Activated CD4-positive, alpha-beta T cell treated with anti-CD3 and anti-CD28 coated beads, Interleukin-2, amount 50 U/mL, for 16 hours (primary cell): ENCODE measurements around the gene TAS2R20.
"Not testable (repeated sequence)": the region's sequence is repeated elsewhere in the genome, so short reads cannot be mapped to it uniquely, and the experiment has no call there.

Source experiments
- DNase-seq: peaks from one replicate; pipeline ENCODE4 v3.0.0-alpha.2; 2020

Gene TAS2R20

GRCh38 chr12:10998204-10998603, at the start of gene TAS2R20:
TSS of gene TAS2R20 (minus strand) at chr12:10998304. CDS start at chr12:10997875, 429 bp downstream.
- DNase-seq = no peak

DNA sequence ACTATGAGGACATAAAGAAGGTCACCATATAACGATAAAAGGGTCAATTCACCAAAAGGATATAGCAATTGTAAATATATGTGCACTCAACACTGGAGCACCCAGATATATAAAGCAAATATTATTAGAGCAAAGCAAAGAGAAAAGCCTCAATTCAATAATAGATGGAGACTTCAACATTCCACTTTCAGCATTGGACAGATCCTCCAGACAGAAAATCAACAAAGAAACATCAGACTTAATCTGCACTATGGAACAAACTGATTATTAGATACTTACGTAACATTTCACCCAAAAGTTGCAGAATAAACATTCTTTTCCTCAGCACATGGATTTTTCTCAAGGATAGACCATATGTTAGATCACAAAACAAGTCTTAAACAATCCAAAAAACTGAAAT, 43.3 kb upstream of the TAS2R20 start:
- DNase-seq = not testable (repeated sequence)

- no peak for DNase-seq
These were observed 42.1 kb upstream of the TAS2R20 start for GRCh38 chr12:11040162-11040561.

GRCh38 chr12:11039171-11039570, 41.1 kb upstream of the TAS2R20 start:
- DNase-seq = no peak

DNA sequence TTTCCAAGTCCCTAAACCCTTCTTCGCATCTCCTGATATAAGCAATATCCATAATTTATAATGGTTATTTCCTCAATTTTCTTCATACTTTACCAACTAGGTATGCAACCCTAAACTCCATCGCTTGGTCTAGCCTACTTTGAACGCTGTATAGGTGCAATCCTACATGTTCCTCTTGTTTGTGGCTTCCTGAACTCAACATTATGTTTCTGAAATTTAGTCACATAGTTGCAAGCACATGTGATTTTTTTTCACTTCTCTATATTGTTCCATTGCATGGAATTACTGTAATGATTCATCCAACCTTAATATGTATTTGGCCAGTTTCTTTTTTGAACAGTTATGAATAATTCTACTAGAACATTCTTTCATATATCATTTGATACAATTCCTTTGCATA, 35.9 kb upstream of the TAS2R20 start:
- not testable (repeated sequence) for DNase-seq

- DNase-seq = no peak
These were observed 33.2 kb upstream of the TAS2R20 start, which contains the start of gene TAS2R31 for GRCh38 chr12:11031307-11031706. TSS of gene TAS2R31 (minus strand) at chr12:11031407. CDS start at chr12:11031335, 72 bp downstream.

DNA sequence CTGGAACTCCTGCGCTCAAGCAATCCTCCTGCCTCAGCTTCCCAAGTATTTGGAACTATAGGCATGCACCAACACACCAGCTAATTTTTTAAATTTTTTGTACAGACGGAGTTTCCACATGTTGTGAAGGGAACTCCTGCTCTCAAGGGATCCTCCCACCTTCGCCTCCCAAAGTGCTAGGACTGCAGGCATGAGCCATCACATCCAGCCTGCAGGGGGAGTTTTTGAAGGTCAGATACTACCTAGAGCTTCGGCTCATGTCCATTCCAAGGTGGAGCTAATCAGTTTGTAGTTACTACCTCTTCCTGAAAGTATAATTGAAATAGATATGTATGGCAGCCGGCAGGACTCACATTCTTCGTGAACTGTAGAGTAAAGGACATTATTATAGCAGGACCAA, 28.0 kb upstream of the TAS2R20 start:
- no peak for DNase-seq

DNA sequence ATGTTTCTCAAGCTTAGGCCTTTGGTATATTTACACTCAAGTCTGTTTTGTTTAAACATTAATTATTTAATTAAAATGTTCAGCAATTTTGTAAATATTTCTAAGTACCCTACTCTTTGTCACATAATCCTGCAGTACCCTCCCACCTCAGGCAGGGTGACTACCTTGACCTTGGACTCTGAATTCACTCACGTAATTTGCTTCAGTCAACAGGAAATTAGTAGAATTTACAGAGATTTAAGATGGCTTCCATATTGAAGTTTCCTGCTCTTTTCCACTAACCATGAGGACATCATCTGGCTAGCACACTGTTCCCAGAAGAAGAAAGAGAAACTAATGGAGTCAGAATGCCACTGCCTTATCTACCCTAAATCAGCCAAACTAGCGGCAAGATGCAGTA, 25.3 kb upstream of the TAS2R20 start:
- DNase-seq = no peak

DNA sequence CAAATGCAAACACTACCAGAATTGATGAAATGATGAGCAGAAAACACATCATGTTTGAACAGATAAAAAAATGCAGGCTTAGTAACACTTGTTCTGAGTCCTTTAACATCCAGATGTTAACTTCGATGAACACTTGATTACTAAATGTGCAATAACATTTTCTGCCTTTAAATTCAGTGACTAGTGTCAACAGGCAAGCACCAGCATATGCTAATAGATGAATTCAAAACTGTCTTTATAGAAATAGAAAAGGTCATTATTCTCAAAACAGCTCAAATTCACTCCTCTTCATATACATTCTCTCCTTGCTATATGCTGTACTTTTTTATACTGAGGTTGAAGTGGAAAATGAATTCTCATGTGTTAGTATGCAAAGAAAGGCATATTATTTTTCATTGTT, 24.4 kb upstream of the TAS2R20 start, which contains the start of gene TAS2R19:
Gene TAS2R19, minus strand, starts transcription at position 101 of the 400 bp plus-strand sequence. Its CDS starts 49 bp downstream, at position 52.
- no peak for DNase-seq

- no peak for DNase-seq
These were observed 18.8 kb upstream of the TAS2R20 start for GRCh38 chr12:11016937-11017336.

- no peak for DNase-seq
These were observed 17.8 kb upstream of the TAS2R20 start for GRCh38 chr12:11015775-11016430.

GRCh38 chr12:11014234-11014633, 16.1 kb upstream of the TAS2R20 start:
- DNase-seq = no peak

- no peak for DNase-seq
These were observed 9.5 kb upstream of the TAS2R20 start for GRCh38 chr12:11007608-11008007.

DNA sequence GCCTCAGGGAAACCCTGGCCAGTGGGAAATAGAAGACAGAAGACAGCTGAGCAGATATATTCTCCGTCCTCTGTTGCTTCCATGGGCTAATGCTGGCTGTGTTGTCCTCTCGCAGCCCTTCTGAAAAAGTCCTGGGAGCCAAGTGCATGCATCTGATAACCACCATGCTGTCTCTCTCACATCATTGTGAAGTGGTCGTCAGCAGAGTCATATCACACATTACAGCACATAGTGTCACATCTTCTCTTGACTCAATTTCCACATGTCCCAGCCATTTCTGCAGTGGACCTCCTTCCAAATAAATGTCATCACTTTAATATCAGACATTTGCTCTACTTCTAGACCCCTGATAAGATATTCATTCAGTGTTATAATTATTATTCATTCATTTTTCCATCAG, 3.8 kb downstream of the TAS2R20 start:
- DNase-seq = no peak

DNA sequence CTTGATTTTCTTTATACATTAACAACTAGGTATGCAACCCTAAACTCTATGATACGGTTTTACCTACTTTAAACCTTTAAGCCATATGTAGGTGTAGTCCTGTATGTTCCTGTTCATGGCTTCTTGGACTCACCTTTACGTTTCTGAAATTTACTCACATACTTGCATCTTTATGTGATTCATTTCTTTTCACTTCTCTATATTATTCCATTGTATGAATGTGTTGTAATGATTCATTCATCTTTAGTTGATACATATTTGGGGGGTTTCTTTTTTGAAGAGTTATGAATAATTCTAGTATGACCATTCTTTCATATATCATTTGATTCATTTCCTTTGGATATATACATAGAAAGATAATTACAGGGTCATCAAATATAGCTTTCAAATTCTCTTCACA, 9.0 kb downstream of the TAS2R20 start:
- DNase-seq = no peak

GRCh38 chr12:10986812-10987211, 11.3 kb downstream of the TAS2R20 start, which contains the start of gene TAS2R50:
TSS of gene TAS2R50 (minus strand) at chr12:10986912. CDS start at chr12:10986860, 52 bp downstream.
- no peak for DNase-seq

DNA sequence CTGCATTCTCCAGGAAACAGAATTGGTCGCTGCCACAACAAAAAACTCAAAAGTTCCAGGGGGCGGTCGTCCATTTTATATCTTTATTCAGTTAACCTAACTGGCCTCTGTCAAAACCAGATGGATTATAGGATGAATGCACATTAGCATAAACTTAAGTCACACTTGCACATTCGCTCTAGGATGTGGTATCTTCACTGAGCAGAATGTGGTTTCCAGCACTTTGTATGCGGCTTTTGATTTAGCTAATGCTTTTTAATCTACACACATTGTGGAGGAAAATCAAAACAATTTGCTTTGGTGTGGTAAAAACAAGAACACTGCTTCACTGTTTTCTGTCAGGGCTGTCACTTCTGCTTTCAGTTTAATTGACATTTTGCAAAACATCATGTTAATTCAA, 15.9 kb downstream of the TAS2R20 start:
- peak; percentile 87 for DNase-seq

DNA sequence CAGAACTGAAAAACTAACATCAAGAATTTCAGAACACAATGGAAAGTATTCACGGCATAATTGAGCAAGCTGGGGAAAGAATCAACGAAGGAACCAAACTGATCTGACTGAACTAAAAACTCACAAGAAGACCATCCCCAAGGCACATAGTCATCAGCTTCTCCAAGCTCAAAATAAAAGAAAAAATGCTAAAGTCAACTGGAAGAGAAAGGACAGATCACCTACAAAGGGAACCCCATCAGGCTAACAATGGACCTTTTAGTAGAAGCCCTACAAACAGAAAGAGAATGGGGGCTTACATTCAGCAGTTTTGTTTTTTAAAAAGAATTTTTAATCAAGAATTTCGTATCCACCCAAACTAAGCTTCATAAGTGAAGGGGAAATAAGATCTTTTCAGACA, 23.1 kb downstream of the TAS2R20 start:
- no peak for DNase-seq

DNA sequence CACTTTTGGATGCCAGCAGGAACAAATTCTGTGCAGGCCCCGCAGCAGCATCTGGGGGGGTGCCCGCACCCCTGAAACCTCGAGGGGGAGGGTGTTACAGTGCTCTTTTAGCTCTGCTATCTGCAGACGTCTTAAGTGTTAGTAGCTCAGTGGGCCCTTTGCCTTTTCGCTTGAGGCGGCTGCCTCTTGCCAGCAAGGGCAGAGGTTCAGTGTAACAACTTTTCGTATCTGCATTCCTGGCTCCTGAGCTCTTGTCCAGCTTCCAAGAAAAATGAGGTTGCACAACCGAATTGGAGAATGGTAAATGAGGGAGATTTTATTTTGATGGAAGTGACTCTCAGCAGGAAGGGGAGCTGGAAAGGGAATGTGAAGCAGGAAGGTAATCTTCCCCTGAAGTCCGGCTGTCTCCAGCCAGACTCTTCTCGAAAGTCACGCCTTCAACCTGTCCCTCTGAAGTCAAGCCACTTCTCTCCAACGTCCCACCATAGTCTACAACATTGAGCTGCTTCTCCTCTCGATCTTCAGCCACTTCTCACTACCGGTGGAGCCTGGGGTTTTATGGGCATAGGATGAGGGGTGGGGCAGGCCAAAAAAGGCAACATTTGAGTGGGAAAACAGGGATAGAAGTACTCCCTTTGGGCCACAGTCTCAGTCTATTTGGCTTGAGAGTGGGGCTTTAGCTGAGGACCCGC, 29.2 kb downstream of the TAS2R20 start:
- DNase-seq = no peak

DNA sequence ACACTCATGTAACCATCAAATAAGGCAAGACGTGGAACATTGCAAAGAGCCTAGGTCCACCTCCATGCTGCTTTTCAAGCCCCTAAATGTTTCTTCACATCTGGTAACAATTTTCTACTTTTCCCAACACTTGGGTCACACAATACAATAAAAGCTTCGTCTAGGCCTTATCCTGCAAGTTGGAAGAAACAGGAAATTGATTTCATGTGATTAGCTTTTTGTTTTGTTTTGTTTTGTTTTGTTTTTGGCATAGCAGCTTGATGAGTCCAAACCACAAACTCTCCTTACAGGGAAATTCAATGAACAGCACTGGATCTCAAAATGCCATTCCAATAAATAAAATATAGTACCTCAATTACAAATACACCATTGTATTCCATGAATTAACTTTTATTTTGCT, 30.7 kb downstream of the TAS2R20 start:
- no peak for DNase-seq

DNA sequence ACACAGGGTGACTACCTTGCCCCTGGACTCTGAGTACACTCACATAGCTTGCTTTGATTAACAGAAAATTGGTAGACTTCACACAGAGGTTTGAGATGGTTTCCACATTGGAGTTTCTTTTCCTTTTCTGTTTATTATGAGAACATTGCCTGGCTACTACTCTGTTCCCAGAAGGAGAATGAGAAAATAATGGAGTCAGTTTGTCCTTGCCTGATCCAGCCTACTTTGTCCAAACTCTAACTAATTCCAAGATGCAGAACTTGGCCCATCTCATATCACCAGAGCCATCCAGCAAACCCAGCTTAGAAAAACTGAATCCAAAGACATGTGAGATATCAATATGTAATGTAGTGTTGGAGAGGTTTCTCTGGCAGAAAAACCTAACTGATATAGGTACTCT, 31.8 kb downstream of the TAS2R20 start:
- DNase-seq = no peak

DNA sequence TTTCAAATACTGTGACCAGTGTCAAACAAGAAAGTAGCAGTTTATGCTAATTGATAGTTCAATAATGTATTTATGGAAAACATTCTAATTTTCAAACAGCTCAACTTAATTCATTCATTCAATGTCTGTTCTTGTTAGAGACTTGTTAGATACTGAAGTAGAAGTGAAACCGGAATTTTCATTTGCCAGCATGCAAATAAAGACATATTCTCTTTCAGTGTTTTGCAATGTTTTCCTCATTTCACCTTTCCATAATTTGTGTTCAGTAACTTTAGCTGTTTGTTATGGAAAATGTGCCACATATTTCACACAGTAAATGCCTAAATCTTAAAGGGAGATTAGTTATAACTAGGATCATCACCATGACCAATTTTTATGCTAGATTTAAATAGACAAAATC, 32.6 kb downstream of the TAS2R20 start:
- no peak for DNase-seq

GRCh38 chr12:10960211-10960610, 37.9 kb downstream of the TAS2R20 start:
- no peak for DNase-seq

DNA sequence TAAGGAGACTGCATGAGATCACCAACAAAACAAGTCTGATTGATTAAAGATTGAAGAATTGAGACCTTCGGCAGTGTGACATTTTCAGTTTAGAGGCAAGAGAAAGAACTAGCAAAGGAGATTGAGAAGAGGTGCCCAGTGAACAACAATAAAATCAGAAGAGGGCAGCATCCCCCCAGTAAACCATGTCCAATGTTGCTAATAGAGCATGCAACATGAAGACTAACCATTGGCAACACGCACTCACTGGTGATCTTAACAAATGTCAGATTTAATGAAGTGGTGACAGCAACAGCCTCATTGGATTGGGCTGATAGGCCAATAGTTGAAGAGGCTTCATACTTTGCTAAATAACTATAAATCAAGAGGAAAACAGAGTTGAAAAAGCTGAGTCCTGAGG, 38.3 kb downstream of the TAS2R20 start:
- DNase-seq = no peak
